Naive thymus-derived CD8-positive, alpha-beta T cell (primary cell): ENCODE results near the gene ATP8A2. TPM values are rescaled to one million over a fixed set of nuclear protein-coding genes. Genes with fewer than 3 reads are reported as not detected.
"Not testable (repeated sequence)": the region's sequence is repeated elsewhere in the genome, so short reads cannot be mapped to it uniquely, and the experiment has no call there.

Experiments used
- ATAC-seq, 2 donors: fragments of 150-1000 bp; cut with Tn5 transposase in 1 of 2; sonication (Bioruptor Pico), chemical (Tn5 transposase) in 1 of 2; 1 replicate in 1 of 2; 2 replicates in 1 of 2; pipeline ENCODE4 v1.10.0; 2021; ENCODE audit warnings: mild to moderate bottlenecking in 2 of 2, moderate library complexity in 2 of 2
- POLR2A ChIA-PET: fragments of 350-600 bp; sonication (Branson Sonifier 250); formaldehyde crosslinking; loops from one replicate; lab custom pipeline; 2021; ENCODE audit warnings: antibody characterized with exemption; lab: Charles Lee
- DNase-seq, 10 donors: peaks; one replicate each; pipeline versions ENCODE4 v3.0.0 to v3.0.0-alpha.2; 2020 to 2022
- H3K27ac Mint-ChIP-seq, 10 donors: one replicate each; pipeline ENCODE4 v1.8.0; 2020 to 2022; ENCODE audit warnings: mild to moderate bottlenecking in 10 of 10, mixed read lengths in 10 of 10, moderate library complexity in 4 of 10, inconsistent platforms in 1 of 10
- H3K27me3 Mint-ChIP-seq, 5 donors: one replicate each; pipeline ENCODE4 v1.8.0; 2021 to 2022; ENCODE audit warnings: mixed read lengths in 5 of 5
- H3K36me3 Mint-ChIP-seq, 3 donors: one replicate each; pipeline ENCODE4 v1.8.0; 2020 to 2022; ENCODE audit warnings: mixed read lengths in 3 of 3, mild to moderate bottlenecking in 2 of 3, inconsistent platforms in 1 of 3
- H3K4me1 Mint-ChIP-seq, 4 donors: one replicate each; pipeline ENCODE4 v1.8.0; 2021 to 2022; ENCODE audit warnings: mixed read lengths in 4 of 4
- H3K4me3 Mint-ChIP-seq, 10 donors: one replicate each; pipeline ENCODE4 v1.8.0; 2020 to 2022; ENCODE audit warnings: mild to moderate bottlenecking in 10 of 10, mixed read lengths in 10 of 10, moderate library complexity in 6 of 10, inconsistent platforms in 1 of 10
- H3K9me3 Mint-ChIP-seq, 9 donors: one replicate each; pipeline ENCODE4 v1.8.0; 2020 to 2022; ENCODE audit warnings: mixed read lengths in 9 of 9, mild to moderate bottlenecking in 3 of 9, inconsistent platforms in 1 of 9, moderate library complexity in 1 of 9
- polyA plus RNA-seq, 3 donors: library from polyadenylated mRNA; unstranded; fragments of 300-500 nt; fragmentation: Illumina TruSeq; gene quantifications; one replicate each; pipeline ENCODE4 v1.2.3, GENCODE V29; 2021
- total RNA-seq, 8 experiments: library from RNA in 2 of 8; stranded (reverse) in 2 of 8; gene quantifications; one replicate each; pipeline ENCODE4 v1.2.3 and lab custom pipeline; 2021 to 2026

ATP8A2 gene
- total and polyA plus RNA-seq, 5 experiments from 2014 or later: 0.69 to 3.8 (median 2.9) TPM

DNA sequence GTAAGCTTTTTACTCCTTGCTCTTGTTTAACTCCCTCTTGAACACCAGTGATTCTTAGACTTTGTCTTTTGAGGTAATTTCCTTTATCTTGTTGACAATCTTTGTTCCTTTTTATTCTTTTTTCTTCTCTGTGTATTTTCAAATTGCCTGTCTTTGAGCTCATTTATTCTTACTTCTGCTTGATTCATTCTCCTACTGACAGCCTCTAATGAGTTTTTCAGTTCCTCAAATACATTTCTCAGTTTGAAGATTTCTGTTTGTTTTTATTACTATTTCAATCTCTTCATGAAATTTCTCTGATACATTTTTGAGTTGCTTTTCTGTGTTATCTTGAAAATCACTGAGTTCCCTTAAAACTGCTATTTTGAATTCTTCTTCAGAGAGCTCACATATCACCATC lies 154.1 kb downstream of the ATP8A2 start:
- Mint-ChIP-seq H3K27me3 (peaks cover 7 to 33% (median 25%) of the 10 kb centered on the region in 5 donors), H3K36me3 (peaks cover 2 to 25% (median 4%) of the 10 kb centered on the region in 3 donors), H3K4me3 (no peak overlapping the region), H3K9me3 (peaks cover 7 to 43% (median 28%) of the 10 kb centered on the region in 9 donors), H3K4me1 (no peaks in the 10 kb centered on the region), H3K27ac (no peak overlapping the region)
- DNase-seq (no peak), ATAC-seq (no peak)
- POLR2A ChIA-PET: no interaction called here

DNA sequence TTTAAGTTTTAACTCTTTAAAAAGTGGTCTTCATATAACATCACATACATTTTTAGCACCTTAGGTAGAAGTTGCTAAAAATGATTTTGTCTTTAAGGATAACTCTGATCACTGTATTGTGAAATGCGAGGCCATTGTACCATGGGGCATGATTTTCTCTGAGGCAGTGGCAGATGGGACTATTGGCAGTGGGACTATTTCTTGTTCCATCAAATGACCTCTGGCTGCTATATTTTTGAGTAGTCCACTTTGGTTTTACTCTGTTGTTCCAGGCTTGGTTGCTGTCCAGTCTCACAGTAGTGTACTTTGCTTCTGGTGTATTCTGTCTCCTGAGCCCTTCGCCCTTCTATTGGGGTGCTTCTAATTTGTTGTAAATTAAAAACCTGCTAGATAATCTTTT lies 156.5 kb downstream of the ATP8A2 start:
- no peak for ATAC-seq
- H3K4me1 Mint-ChIP-seq: no peaks in the 10 kb centered on the region
- POLR2A ChIA-PET: no interaction called here
- peaks cover 2 to 25% (median 4%) of the 10 kb centered on the region in 3 donors for H3K36me3 Mint-ChIP-seq
- peaks cover 11 to 27% (median 19%) of the 10 kb centered on the region in 5 donors for H3K27me3 Mint-ChIP-seq
- H3K27ac Mint-ChIP-seq: no peak overlapping the region
- peaks cover 4 to 43% (median 27%) of the 10 kb centered on the region in 9 donors for H3K9me3 Mint-ChIP-seq
- H3K4me3 Mint-ChIP-seq: no peak overlapping the region
- no peak for DNase-seq

DNA sequence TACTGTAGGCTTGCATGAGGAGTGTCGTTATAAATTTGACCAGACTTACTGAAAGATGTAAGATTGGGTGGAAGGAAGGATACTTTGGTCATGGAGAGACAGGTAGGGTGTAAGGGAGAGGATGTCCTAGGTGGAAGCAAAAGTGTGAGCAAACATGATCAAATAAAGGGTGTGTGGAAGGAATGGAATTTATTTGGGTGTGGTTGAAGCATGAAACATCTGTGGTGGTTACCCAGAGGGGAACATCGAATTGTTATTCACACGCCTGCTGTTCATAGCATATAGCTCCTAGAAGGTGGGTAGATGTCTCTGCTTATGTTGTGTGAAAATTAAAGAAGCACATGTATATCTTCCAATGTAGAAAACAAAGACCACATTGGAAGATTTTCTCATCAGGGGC lies 157.7 kb downstream of the ATP8A2 start:
- H3K9me3 Mint-ChIP-seq: peaks cover under 1 to 36% (median 21%) of the 10 kb centered on the region in 9 donors
- POLR2A ChIA-PET: no interaction called here
- no peak for ATAC-seq
- DNase-seq: no peak
- H3K36me3 Mint-ChIP-seq: peaks cover 2 to 16% (median 4%) of the 10 kb centered on the region in 3 donors
- H3K27me3 Mint-ChIP-seq: peaks cover 11 to 25% (median 13%) of the 10 kb centered on the region in 5 donors
- no peaks in the 10 kb centered on the region for H3K4me1 Mint-ChIP-seq
- H3K4me3 Mint-ChIP-seq: no peak overlapping the region
- H3K27ac Mint-ChIP-seq: no peak overlapping the region

GRCh38 chr13:25538276-25538675 lies 166.5 kb downstream of the ATP8A2 start:
- Mint-ChIP-seq H3K36me3 (no peaks in the 10 kb centered on the region), H3K27ac (no peak overlapping the region), H3K4me1 (no peaks in the 10 kb centered on the region), H3K9me3 (no peaks in the 10 kb centered on the region), H3K27me3 (peaks cover 4 to 57% (median 8%) of the 10 kb centered on the region in 5 donors), H3K4me3 (no peak overlapping the region)
- ATAC-seq (no peak), DNase-seq (no peak)
- POLR2A ChIA-PET: no interaction called here

DNA sequence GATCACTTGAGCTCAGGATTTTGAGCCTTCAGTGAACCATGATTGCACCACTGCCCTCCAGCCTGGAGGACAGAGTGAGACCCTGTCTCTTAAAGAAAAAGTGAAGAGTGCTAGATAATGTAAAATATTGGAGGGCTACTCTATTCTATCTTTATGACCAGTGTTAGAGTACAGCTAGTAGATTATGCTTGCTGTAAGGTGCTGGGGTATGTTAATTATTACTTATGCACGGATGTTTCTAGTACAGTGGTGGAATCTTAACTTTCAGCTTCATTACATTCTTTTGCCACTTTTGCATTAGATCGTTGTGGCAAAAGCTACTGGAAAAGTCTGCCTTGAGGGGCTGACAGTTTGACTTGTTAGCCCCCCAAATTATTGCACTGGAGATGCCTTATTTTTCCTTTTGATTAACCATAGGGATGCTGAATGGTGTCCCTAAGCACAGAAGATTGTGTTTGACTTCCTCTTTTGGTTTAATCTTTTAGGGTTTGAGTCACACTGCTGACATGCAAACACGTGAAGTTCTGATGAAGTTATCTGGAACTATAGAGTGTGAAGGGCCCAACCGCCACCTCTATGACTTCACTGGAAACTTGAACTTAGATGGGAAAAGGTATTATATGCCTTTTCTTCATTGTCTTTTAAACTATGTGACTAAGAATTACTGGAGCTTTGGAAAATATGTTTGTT lies 169.8 kb downstream of the ATP8A2 start:
- peaks cover 6 to 54% (median 15%) of the 10 kb centered on the region in 5 donors for H3K27me3 Mint-ChIP-seq
- ATAC-seq: no peak
- peaks cover 0 to 5% (median 0%) of the 10 kb centered on the region in 9 donors for H3K9me3 Mint-ChIP-seq
- no peak overlapping the region for H3K4me3 Mint-ChIP-seq
- H3K36me3 Mint-ChIP-seq: peaks cover 0 to 9% (median 0%) of the 10 kb centered on the region in 3 donors
- POLR2A ChIA-PET: no interaction called here
- DNase-seq: no peak
- H3K27ac Mint-ChIP-seq: no peak overlapping the region
- no peaks in the 10 kb centered on the region for H3K4me1 Mint-ChIP-seq

GRCh38 chr13:25548991-25549390 lies 177.2 kb downstream of the ATP8A2 start:
- H3K36me3 Mint-ChIP-seq, H3K9me3 Mint-ChIP-seq, POLR2A ChIA-PET, ATAC-seq, H3K27ac Mint-ChIP-seq, H3K4me3 Mint-ChIP-seq, H3K4me1 Mint-ChIP-seq, DNase-seq: not testable (repeated sequence)
- peaks cover 7 to 36% (median 21%) of the 10 kb centered on the region in 5 donors for H3K27me3 Mint-ChIP-seq

GRCh38 chr13:25561812-25562211 lies 190.0 kb downstream of the ATP8A2 start:
- peaks cover 14 to 49% (median 18%) of the 10 kb centered on the region in 5 donors for H3K27me3 Mint-ChIP-seq
- ATAC-seq (no peak), DNase-seq (no peak)
- no peaks in the 10 kb centered on the region for H3K4me1 Mint-ChIP-seq
- no peaks in the 10 kb centered on the region for H3K36me3 Mint-ChIP-seq
- no peak overlapping the region for H3K27ac Mint-ChIP-seq
- H3K9me3 Mint-ChIP-seq: peaks cover 0 to 3% (median 0%) of the 10 kb centered on the region in 9 donors
- POLR2A ChIA-PET: no interaction called here
- no peak overlapping the region for H3K4me3 Mint-ChIP-seq

- Mint-ChIP-seq H3K27me3 (peaks cover 31 to 64% (median 41%) of the 10 kb centered on the region in 5 donors), H3K27ac (no peak overlapping the region), H3K9me3 (no peaks in the 10 kb centered on the region), H3K4me1 (no peaks in the 10 kb centered on the region), H3K4me3 (no peak overlapping the region), H3K36me3 (no peaks in the 10 kb centered on the region)
- POLR2A ChIA-PET: no interaction called here
- DNase-seq (no peak), ATAC-seq (no peak)
Observed at GRCh38 chr13:25570185-25570584, 198.4 kb downstream of the ATP8A2 start.

DNA sequence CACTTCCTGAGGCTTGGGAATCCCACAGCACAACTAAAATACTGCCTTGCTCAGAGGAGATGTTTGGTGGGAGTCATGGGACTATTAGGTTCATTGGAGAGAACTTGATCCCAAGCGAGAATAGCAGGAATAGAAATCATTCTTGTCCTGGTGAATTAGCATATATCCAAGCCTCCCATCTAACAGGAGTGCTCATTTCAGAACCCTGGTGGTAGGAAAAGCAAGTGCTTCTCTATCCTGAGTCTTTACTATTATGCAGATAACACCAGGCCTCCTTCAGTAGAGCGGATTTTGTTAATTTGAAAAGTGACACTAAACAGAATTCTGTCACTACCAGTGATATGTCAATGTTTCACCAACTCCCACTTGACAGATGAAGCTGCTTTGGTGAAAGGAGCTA lies 199.5 kb downstream of the ATP8A2 start:
- H3K4me1 Mint-ChIP-seq: no peaks in the 10 kb centered on the region
- H3K4me3 Mint-ChIP-seq: no peak overlapping the region
- H3K9me3 Mint-ChIP-seq: no peaks in the 10 kb centered on the region
- H3K36me3 Mint-ChIP-seq: no peaks in the 10 kb centered on the region
- DNase-seq (no peak), ATAC-seq (no peak)
- POLR2A ChIA-PET: no interaction called here
- H3K27me3 Mint-ChIP-seq: peaks cover 31 to 53% (median 37%) of the 10 kb centered on the region in 5 donors
- H3K27ac Mint-ChIP-seq: no peak overlapping the region

DNA sequence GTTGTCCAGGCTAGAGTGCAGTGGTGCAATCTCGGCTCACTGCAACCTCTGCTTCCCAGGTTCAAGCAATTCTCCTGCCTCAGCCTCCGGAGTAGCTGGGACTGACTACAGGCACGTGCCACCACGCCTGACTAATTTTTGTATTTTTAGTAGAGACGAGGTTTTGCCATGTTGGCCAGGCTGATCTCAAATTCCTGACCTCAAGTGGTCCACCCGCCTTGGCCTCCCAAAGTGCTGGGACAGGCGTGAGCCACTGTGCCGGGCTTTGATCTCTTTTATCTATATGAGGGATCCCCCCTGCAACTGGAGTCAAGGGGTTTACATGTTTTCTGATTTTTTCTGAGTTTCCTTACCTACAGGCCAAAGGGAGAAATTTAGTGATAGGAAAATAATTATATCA lies 200.4 kb downstream of the ATP8A2 start:
- H3K27me3 Mint-ChIP-seq: peaks cover 27 to 52% (median 34%) of the 10 kb centered on the region in 5 donors
- POLR2A ChIA-PET, ATAC-seq, DNase-seq, H3K36me3 Mint-ChIP-seq, H3K4me1 Mint-ChIP-seq, H3K9me3 Mint-ChIP-seq, H3K4me3 Mint-ChIP-seq, H3K27ac Mint-ChIP-seq: not testable (repeated sequence)

- no peak overlapping the region for H3K27ac Mint-ChIP-seq
- H3K4me1 Mint-ChIP-seq: no peaks in the 10 kb centered on the region
- no peaks in the 10 kb centered on the region for H3K36me3 Mint-ChIP-seq
- H3K27me3 Mint-ChIP-seq: peaks cover 21 to 59% (median 30%) of the 10 kb centered on the region in 5 donors
- DNase-seq: peak; percentile 46 to 88 (median 72)
- ATAC-seq: peak; percentile 85 to 87
- no peak overlapping the region for H3K4me3 Mint-ChIP-seq
- POLR2A ChIA-PET: no interaction called here
- no peaks in the 10 kb centered on the region for H3K9me3 Mint-ChIP-seq
Observed at GRCh38 chr13:25574437-25575411, 202.9 kb downstream of the ATP8A2 start.

GRCh38 chr13:25575562-25575961 lies 203.8 kb downstream of the ATP8A2 start:
- Mint-ChIP-seq H3K36me3 (no peaks in the 10 kb centered on the region), H3K27me3 (peaks cover 19 to 54% (median 25%) of the 10 kb centered on the region in 5 donors), H3K9me3 (no peaks in the 10 kb centered on the region), H3K4me1 (no peaks in the 10 kb centered on the region), H3K27ac (no peak overlapping the region), H3K4me3 (no peak overlapping the region)
- no peak for ATAC-seq
- DNase-seq: no peak
- POLR2A ChIA-PET: no interaction called here

DNA sequence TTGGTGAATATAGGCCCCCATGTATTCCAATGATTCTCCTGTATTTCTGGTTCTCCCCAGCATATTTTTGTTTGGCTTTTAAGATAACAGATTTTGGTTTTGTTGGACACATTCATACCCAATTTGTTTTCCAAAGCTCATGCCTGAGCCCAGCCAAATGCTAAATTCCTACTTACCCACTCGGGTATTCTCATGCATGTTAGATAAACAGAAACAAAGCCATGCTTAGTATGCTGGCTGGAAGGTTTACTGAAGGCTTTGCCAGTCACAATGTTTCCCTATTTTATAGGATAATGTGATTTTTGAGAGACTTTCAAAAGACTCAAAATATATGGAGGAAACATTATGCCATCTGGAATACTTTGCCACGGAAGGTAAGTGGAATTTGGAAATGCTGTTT lies 206.8 kb downstream of the ATP8A2 start:
- Mint-ChIP-seq H3K27me3 (peaks cover 13 to 37% (median 15%) of the 10 kb centered on the region in 5 donors), H3K4me3 (no peak overlapping the region), H3K27ac (no peak overlapping the region), H3K36me3 (no peaks in the 10 kb centered on the region), H3K9me3 (no peaks in the 10 kb centered on the region), H3K4me1 (no peaks in the 10 kb centered on the region)
- DNase-seq (no peak), ATAC-seq (no peak)
- POLR2A ChIA-PET: no interaction called here
